SK-N-MC (cell line): ENCODE measurements around the gene TRRAP.

Source experiments
- DNase-seq: peaks from one replicate; pipeline ENCODE4 v3.0.0-alpha.2; 2011; ENCODE audit warnings: low read depth, low spot score
- H3K27ac ChIP-seq: fragments of 200-600 bp; sonication (generic); 2 replicates; pipeline ENCODE4 v1.5.1; 2016; ENCODE audit warnings: mixed run types
- H3K36me3 ChIP-seq: fragments of 200-600 bp; sonication (generic); 2 replicates; pipeline ENCODE4 v1.6.1; 2017; ENCODE audit warnings: antibody characterized with exemption, low read length, mixed read lengths; ENCODE audit not compliant: insufficient read depth
- H3K4me3 ChIP-seq: fragments of 200-600 bp; sonication (generic); 2 replicates; pipeline ENCODE4 v1.5.1; 2016
- H3K9ac ChIP-seq: fragments of 200-600 bp; sonication (generic); 2 replicates; pipeline ENCODE4 v1.8.0; 2017; ENCODE audit warnings: mixed run types, mixed read lengths; ENCODE audit not compliant: insufficient read length
- H3K9me3 ChIP-seq: fragments of 200-600 bp; sonication (generic); 2 replicates; pipeline ENCODE4 v1.6.1; 2017; ENCODE audit warnings: low read depth, mild to moderate bottlenecking, antibody characterized with exemption, low read length, moderate library complexity, mixed read lengths
- EZH2 ChIP-seq: fragments of 200-600 bp; sonication (generic); IDR thresholded peaks from one replicate; pipeline ENCODE4 v1.6.1; 2017; ENCODE audit warnings: antibody characterized with exemption
- FOXP2 ChIP-seq: optimal IDR thresholded peaks from 2 replicates; pipeline ENCODE3; 2011; ENCODE audit warnings: mild to moderate bottlenecking, moderate library complexity; ENCODE audit not compliant: insufficient read depth; ENCODE audit errors: extremely low read length, control extremely low read depth
- POLR2AphosphoS5 ChIP-seq: IDR thresholded peaks from 2 replicates; pipeline ENCODE4 v1.6.1; 2012; ENCODE audit warnings: mild to moderate bottlenecking, low read depth, low read length, borderline replicate concordance

The TRRAP gene

DNA sequence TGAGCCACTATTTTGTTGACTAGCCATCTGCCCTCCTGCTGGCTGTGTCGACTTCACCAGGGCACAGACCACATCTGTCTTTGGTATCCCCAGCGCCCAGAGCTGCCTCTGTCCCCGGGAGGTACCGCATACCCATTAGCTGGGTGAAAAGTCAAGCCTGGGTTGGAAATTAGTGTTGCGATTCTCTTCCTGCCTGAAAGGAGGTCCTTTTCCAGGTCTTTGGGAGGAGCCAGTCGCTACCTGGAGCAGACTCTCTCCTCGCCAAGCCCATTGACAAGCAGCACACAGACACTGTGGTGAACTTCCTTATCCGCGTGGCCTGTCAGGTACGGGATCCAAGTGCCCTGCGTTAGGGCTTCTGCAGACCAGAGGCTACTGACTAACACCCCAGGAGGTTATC is 79.4 kb downstream of the TRRAP start:
- Histone ChIP-seq H3K9me3 (no peaks in the 10 kb centered on the region), H3K9ac (no peak overlapping the region), H3K4me3 (no peak overlapping the region), H3K36me3 (peaks cover 92% of the 10 kb centered on the region), H3K27ac (no peak overlapping the region)
- TF ChIP-seq FOXP2 (no peak), EZH2 (no peak), POLR2AphosphoS5 (no peak)
- no peak for DNase-seq

DNA sequence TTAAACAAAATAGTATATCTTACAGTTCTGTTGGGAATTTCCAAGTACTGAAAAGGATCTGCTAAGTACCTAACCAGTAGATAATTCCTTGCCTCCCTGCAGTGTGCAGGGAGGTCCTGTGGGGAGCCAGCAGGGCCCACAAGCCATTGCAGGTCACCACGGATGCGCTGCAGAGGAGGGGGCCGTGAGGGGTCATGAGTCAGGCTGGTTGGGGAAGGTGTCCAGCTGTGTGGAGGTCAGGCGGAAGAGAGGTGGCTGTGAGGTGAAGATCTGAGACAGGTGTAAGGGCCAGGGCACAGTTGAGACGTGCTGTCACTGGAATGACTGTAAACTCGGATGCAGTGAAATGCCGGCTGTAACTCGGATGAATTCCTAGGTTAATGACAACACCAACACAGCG is 80.6 kb downstream of the TRRAP start:
- DNase-seq = no peak
- H3K9me3 ChIP-seq = no peaks in the 10 kb centered on the region
- no peak overlapping the region for H3K27ac ChIP-seq
- peaks cover 90% of the 10 kb centered on the region for H3K36me3 ChIP-seq
- no peak overlapping the region for H3K9ac ChIP-seq
- TF ChIP-seq FOXP2 = no peak
- no peak for TF ChIP-seq POLR2AphosphoS5
- no peak for TF ChIP-seq EZH2
- no peak overlapping the region for H3K4me3 ChIP-seq

DNA sequence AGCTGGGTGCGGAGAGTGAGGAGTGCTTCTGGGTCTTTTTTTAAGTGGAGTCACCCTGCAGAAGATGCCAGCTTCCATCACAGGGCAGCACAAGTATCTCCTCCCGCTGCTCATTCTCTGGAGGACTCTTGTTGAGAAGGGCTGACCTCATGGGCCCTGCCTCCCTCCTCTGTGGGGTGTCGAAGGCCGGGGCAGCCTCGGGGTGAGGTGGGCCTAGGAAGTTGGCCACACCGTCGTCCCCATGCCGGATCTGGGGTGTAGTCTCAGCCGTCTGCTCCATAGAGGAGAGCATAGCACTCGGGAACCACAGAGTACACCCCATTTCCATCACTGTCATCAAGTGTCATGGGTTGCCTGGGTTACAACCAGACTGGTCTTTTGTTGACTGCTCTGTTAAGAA is 85.0 kb downstream of the TRRAP start:
- no peak overlapping the region for H3K4me3 ChIP-seq
- H3K36me3 ChIP-seq = peaks cover 85% of the 10 kb centered on the region
- no peak overlapping the region for H3K9ac ChIP-seq
- H3K9me3 ChIP-seq = no peaks in the 10 kb centered on the region
- DNase-seq = no peak
- TF ChIP-seq POLR2AphosphoS5 (no peak), EZH2 (no peak), FOXP2 (no peak)
- no peak overlapping the region for H3K27ac ChIP-seq

DNA sequence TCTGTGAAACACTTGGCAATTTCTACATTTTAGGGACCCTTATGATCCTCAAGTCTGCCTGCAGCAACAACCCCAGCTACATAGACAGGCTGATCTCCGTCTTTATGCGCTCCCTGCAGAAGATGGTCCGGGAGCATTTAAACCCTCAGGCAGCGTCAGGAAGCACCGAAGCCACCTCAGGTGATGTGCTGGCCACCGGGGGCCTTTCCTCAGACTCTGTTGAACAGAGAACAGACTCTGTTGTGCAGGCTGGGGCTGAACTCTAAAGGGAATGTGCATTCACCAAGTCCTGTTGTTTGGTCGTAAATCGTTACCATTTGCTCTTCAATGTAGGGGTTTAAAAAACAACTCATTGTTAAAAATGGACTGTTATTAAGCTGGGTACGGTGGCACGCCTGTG is 86.3 kb downstream of the TRRAP start:
- no peak for DNase-seq
- H3K27ac ChIP-seq = no peak overlapping the region
- H3K4me3 ChIP-seq = no peak overlapping the region
- peaks cover 85% of the 10 kb centered on the region for H3K36me3 ChIP-seq
- H3K9me3 ChIP-seq = no peaks in the 10 kb centered on the region
- H3K9ac ChIP-seq = no peak overlapping the region
- TF ChIP-seq FOXP2 (no peak), POLR2AphosphoS5 (no peak), EZH2 (no peak)

DNA sequence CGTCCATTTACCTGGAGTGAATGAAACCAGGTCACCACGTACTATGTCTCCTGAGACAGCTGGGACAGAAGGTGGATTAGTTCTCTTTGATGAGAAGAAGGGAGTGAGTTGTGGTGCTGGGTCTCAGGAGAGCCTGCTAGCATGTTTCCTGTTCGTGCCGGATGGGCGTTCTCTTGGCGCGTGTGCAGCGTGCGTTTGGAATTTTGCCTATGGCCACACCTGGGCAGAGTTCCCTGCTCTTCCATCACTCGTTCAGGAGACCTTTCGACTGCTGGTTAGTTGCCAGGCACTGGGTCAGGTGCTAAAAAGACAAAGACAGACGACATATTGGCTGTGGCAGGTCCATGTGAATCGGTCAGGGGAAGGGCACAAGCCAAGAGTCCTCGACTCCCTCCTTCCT is 90.3 kb downstream of the TRRAP start:
- no peak for DNase-seq
- H3K36me3 ChIP-seq = peaks cover 86% of the 10 kb centered on the region
- no peaks in the 10 kb centered on the region for H3K9me3 ChIP-seq
- TF ChIP-seq POLR2AphosphoS5 = no peak
- no peak for TF ChIP-seq FOXP2
- no peak for TF ChIP-seq EZH2
- no peak overlapping the region for H3K9ac ChIP-seq
- no peak overlapping the region for H3K4me3 ChIP-seq
- no peak overlapping the region for H3K27ac ChIP-seq

DNA sequence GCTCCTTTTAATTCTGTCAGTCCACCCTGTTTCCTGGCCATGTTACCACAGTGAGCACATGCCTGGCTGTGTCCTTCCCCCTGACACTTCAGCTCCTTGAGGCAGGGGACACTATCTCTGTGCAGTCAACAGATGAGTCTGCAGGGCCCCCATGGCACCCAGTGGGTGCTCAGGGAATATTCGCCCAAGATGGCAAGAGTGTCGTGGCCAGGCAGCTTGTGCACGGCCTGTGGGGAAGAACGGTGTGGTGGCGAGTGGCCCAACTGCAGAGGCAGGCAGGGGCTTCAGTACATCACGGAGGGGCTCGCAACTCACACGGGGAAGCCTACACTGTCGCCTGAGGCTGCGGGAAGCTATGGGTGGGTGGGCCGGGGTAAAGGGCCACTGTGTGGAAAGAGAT is 91.1 kb downstream of the TRRAP start:
- no peak overlapping the region for H3K4me3 ChIP-seq
- TF ChIP-seq FOXP2 = no peak
- TF ChIP-seq EZH2 = no peak
- TF ChIP-seq POLR2AphosphoS5 = no peak
- H3K9ac ChIP-seq = no peak overlapping the region
- H3K36me3 ChIP-seq = peaks cover 88% of the 10 kb centered on the region
- H3K9me3 ChIP-seq = no peaks in the 10 kb centered on the region
- no peak for DNase-seq
- no peak overlapping the region for H3K27ac ChIP-seq

DNA sequence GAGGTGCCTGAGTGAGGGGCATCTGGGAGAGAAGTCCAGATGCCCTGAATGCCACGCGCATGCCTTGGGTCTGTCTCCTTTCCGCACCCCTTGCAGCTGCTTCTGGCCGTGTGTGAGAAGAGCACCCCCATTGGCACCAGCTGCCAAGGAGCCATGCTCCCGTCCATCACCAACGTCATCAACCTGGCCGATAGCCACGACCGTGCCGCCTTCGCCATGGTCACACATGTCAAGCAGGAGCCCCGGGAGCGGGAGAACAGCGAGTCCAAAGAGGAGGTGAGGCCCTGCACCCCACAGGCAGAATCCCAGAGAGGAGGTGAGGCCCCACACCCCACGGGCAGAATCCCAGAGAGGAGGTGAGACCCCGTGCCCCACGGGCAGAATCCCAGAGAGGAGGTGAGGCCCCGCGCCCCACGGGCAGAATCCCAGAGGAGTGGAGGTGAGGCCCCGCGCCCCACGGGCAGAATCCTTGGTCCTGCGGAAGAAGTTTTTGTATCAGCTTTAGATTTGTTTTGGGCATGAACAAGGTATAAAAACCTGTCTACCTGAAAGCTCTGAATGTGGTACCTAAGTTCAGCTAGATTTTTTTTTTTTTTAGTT is 91.8 kb downstream of the TRRAP start:
- Histone ChIP-seq H3K36me3 (peaks cover 87% of the 10 kb centered on the region), H3K9me3 (no peaks in the 10 kb centered on the region)
- no peak for TF ChIP-seq EZH2
- TF ChIP-seq FOXP2 = no peak
- TF ChIP-seq POLR2AphosphoS5 = no peak

DNA sequence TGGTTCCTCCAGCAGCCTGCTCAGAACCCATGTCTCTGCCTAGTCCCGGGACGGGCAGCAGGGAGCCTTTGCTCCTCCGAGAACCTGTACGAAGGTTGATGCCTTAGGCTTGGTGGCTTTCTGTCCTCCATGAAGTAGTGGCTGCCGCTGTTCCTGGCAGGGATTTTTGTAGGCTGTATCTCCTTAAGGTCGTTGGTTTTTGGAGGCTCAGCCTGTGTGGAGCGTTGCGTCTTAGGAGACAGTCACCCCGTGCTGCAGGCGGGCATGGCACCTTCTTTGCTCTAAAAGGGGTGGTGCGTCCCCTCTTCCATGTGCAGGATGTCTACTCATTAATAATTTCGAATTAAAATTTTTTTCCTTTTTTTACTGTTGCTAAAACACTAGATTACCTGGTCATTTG is 92.5 kb downstream of the TRRAP start:
- no peak for TF ChIP-seq EZH2
- no peak for TF ChIP-seq POLR2AphosphoS5
- Histone ChIP-seq H3K4me3 (no peak overlapping the region), H3K9me3 (no peaks in the 10 kb centered on the region), H3K27ac (no peak overlapping the region), H3K36me3 (peaks cover 87% of the 10 kb centered on the region), H3K9ac (no peak overlapping the region)
- DNase-seq = no peak

More for the DNA sequence above, 91.8 kb downstream of the TRRAP start:
- Histone ChIP-seq H3K4me3 (no peak overlapping the region), H3K9ac (no peak overlapping the region), H3K27ac (no peak overlapping the region)
- no peak for DNase-seq

DNA sequence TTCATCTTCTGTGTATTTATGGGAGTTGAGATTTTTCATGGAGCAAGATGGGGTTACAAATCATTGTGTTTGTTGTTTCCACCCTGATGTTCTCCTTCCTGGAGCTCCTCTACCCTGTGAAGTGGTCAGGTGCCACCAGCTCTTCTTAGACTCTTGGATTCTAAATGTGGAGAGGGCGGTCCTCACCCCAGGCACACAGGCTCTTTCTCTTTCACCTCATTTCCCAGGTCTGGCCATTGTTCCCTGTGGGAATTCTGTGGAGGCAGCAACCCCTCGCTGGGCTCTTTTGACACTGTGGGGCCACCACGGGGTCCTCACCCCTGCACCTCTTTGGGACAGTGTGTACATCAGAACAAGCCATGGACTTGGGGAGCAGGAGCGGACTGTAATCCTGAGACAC is 95.9 kb downstream of the TRRAP start:
- Histone ChIP-seq H3K27ac (no peak overlapping the region), H3K9me3 (no peaks in the 10 kb centered on the region), H3K4me3 (no peak overlapping the region), H3K9ac (no peak overlapping the region), H3K36me3 (peaks cover 94% of the 10 kb centered on the region)
- DNase-seq = no peak
- no peak for TF ChIP-seq FOXP2
- TF ChIP-seq EZH2 = no peak
- no peak for TF ChIP-seq POLR2AphosphoS5
